Measurements from ENCODE around the gene RBM41.

DNA sequence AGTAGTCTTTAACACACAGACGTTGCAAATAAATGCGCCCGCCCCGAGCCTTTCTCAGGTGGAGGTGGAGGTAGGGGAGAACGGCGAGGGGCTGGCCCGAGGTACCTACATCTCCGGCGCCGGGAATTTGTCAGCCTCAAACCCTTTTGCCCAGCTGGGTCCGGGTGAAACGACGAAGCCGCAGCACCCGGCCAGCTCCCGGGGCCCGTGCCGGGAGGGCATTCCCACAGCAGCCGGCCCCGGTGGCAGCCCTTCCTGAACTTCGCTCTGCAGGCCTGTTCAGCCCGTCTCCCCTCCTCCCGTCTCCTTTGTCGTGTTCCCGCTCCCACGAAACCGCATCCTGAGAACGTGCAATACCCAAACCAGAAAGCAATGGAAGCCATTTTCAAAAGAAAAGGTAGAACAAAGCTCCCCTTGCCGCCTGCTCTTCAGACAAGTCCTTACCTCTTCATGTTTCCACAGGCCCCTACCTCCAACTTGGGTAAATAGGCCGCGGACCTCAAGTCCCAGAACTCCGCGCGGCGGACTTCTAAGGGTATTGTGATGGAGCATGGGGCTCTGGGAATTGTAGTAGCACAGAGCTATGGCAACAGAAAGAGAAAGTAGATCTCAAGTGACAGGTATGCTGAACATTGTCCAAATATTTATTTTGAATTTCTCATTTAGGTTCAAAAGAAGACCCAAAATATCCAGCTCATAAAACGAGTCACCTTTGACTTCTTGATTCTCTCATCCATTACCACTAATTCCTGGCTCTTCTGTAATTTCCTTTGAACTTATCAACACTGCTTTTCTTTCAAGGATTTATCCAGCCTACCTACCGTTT lies at the start of gene RBM41:
- TF ChIP-seq CTCF (tag by site-specific recombination; IDR thresholded peaks at IDR 0.05) = no peak
- TF ChIP-seq ZNF148 (tag by site-specific recombination; IDR thresholded peaks at IDR 0.05; ENCODE audit: borderline replicate concordance) = no peak
- TF ChIP-seq, protein P1, sequence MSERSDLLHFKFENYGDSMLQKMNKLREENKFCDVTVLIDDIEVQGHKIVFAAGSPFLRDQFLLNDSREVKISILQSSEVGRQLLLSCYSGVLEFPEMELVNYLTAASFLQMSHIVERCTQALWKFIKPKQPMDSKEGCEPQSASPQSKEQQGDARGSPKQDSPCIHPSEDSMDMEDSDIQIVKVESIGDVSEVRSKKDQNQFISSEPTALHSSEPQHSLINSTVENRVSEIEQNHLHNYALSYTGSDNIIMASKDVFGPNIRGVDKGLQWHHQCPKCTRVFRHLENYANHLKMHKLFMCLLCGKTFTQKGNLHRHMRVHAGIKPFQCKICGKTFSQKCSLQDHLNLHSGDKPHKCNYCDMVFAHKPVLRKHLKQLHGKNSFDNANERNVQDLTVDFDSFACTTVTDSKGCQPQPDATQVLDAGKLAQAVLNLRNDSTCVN (tag by site-specific recombination; optimal IDR thresholded peaks at IDR 0.05) = no peak
- no peak for TF ChIP-seq PATZ1 (tag by site-specific recombination; IDR thresholded peaks at IDR 0.05)
- TF ChIP-seq ZNF354C (tag by site-specific recombination; IDR thresholded peaks at IDR 0.05; ENCODE audit: borderline replicate concordance, low read depth) = no peak

Measured in HEK293 (cell line).